Subcutaneous abdominal adipose tissue (tissue), 5 donors: Measurements from ENCODE around the gene HECTD4.
"Not testable (repeated sequence)": the region's sequence is repeated elsewhere in the genome, so short reads cannot be mapped to it uniquely, and the experiment has no call there.

Experiments used
- H3K27ac ChIP-seq: one replicate; pipeline ENCODE4 v1.7.0; 2013; ENCODE audit warnings: low read depth, mild to moderate bottlenecking, inconsistent platforms, low read length, moderate library complexity
- H3K27me3 ChIP-seq, 5 donors: one replicate each; pipeline ENCODE4 v1.7.0; 2013; ENCODE audit warnings: low read length in 5 of 5, inconsistent platforms in 1 of 5; ENCODE audit not compliant: control insufficient read depth in 5 of 5, insufficient read depth in 4 of 5
- H3K36me3 ChIP-seq, 5 donors: one replicate each; pipeline ENCODE4 v1.7.0; 2013; ENCODE audit warnings: low read length in 5 of 5; ENCODE audit not compliant: control insufficient read depth in 5 of 5, insufficient read depth in 5 of 5
- H3K4me1 ChIP-seq, 5 donors: one replicate each; pipeline ENCODE4 v1.7.0; 2013; ENCODE audit warnings: low read length in 5 of 5, mild to moderate bottlenecking in 3 of 5, moderate library complexity in 1 of 5; ENCODE audit not compliant: control insufficient read depth in 5 of 5, insufficient read depth in 5 of 5
- H3K4me3 ChIP-seq, 5 donors: one replicate each; pipeline ENCODE4 v1.7.0; 2013; ENCODE audit warnings: low read length in 5 of 5, low read depth in 1 of 5
- H3K9ac ChIP-seq, 5 donors: one replicate each; pipeline ENCODE4 v1.7.0; 2013; ENCODE audit warnings: low read length in 5 of 5, mild to moderate bottlenecking in 4 of 5, moderate library complexity in 3 of 5
- H3K9me3 ChIP-seq, 5 donors: one replicate each; pipeline ENCODE4 v1.7.0; 2013; ENCODE audit warnings: low read length in 5 of 5; ENCODE audit not compliant: control insufficient read depth in 5 of 5
- donor health status: healthy.
- donor health status: healthy.
- donor health status: healthy.
- donor health status: healthy.
- donor health status: healthy.

The HECTD4 gene

GRCh38 chr12:112256780-112257179 is 125.5 kb downstream of the HECTD4 start:
- no peak overlapping the region for H3K4me3 ChIP-seq
- no peak overlapping the region for H3K9ac ChIP-seq

GRCh38 chr12:112252184-112252583 is 130.0 kb downstream of the HECTD4 start:
- Histone ChIP-seq H3K4me3 (no peak overlapping the region), H3K27me3 (no peaks in the 10 kb centered on the region), H3K9ac (no peak overlapping the region), H3K4me1 (no peaks in the 10 kb centered on the region), H3K9me3 (no peaks in the 10 kb centered on the region), H3K36me3 (peaks cover 60 to 88% (median 66%) of the 10 kb centered on the region in 5 donors), H3K27ac (no peak overlapping the region)

More at GRCh38 chr12:112256780-112257179, 125.5 kb downstream of the HECTD4 start:
- H3K27ac ChIP-seq: no peak overlapping the region
- H3K4me1 ChIP-seq: no peaks in the 10 kb centered on the region
- H3K27me3 ChIP-seq: no peaks in the 10 kb centered on the region
- no peaks in the 10 kb centered on the region for H3K9me3 ChIP-seq
- peaks cover 53 to 85% (median 65%) of the 10 kb centered on the region in 5 donors for H3K36me3 ChIP-seq

- H3K9me3 ChIP-seq, H3K4me3 ChIP-seq, H3K9ac ChIP-seq, H3K27ac ChIP-seq, H3K27me3 ChIP-seq, H3K4me1 ChIP-seq: not testable (repeated sequence)
- peaks cover 18 to 82% (median 52%) of the 10 kb centered on the region in 5 donors for H3K36me3 ChIP-seq
Observed at GRCh38 chr12:112244902-112245301, 137.3 kb downstream of the HECTD4 start.

DNA sequence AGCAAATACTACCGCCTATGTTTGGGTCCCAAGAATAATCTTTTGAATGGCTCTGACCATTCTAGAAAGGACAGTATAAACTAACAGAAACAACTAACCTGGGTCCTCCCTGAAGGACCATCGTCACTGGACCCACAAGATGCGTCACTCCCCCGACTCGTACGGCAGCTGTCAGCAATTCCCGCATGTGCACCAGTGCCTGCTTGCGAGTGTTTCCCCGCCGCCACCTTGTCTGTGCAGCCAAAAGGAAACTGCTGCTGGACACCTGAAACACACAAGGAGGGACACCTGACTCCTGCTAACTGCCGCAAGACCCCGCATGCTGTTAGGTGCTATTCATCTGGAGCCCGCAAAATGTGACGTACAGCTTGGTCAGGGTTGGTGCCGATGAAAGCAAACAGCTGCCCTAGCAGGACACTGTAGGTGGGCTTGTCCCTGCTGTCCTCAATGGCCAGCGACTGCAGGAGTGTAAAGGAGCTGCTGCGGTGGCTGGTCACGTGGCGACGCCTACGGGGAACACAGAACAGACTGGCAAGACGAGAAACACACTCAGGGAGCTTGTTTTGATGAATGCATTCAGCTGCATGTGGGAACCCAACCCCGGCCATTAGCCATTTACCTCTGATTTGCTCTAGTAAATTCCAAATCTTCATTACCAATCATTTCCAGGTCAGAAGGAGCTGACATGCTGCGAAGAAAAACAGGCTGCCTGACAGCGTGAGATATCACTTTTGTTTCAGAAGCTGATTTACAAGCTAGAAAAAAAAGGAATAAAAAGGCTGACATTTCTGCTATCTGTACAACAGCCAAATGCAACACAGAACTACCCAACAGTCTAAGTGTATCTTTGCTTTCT is 138.7 kb downstream of the HECTD4 start:
- H3K9ac ChIP-seq: no peak overlapping the region
- H3K27ac ChIP-seq: no peak overlapping the region
- peaks cover 23 to 86% (median 63%) of the 10 kb centered on the region in 5 donors for H3K36me3 ChIP-seq
- no peak overlapping the region for H3K4me3 ChIP-seq
- no peaks in the 10 kb centered on the region for H3K27me3 ChIP-seq
- no peaks in the 10 kb centered on the region for H3K9me3 ChIP-seq
- H3K4me1 ChIP-seq: no peaks in the 10 kb centered on the region

- Histone ChIP-seq H3K27me3 (no peaks in the 10 kb centered on the region), H3K36me3 (peaks cover 16 to 84% (median 70%) of the 10 kb centered on the region in 5 donors), H3K9me3 (no peaks in the 10 kb centered on the region)
Observed at GRCh38 chr12:112241176-112241575, 141.1 kb downstream of the HECTD4 start.

GRCh38 chr12:112239881-112240280 is 142.3 kb downstream of the HECTD4 start:
- Histone ChIP-seq H3K4me3 (no peak overlapping the region), H3K9ac (no peak overlapping the region)

More at GRCh38 chr12:112241176-112241575, 141.1 kb downstream of the HECTD4 start:
- Histone ChIP-seq H3K9ac (peak overlapping the region in 1 of 5 donors; percentile 7), H3K4me1 (no peaks in the 10 kb centered on the region), H3K4me3 (no peak overlapping the region), H3K27ac (no peak overlapping the region)

GRCh38 chr12:112239020-112239419 is 143.2 kb downstream of the HECTD4 start:
- Histone ChIP-seq H3K36me3 (peaks cover 30 to 88% (median 80%) of the 10 kb centered on the region in 5 donors), H3K9me3 (no peaks in the 10 kb centered on the region), H3K4me3 (no peak overlapping the region), H3K27ac (no peak overlapping the region), H3K27me3 (no peaks in the 10 kb centered on the region), H3K9ac (no peak overlapping the region), H3K4me1 (no peaks in the 10 kb centered on the region)

More at GRCh38 chr12:112239881-112240280, 142.3 kb downstream of the HECTD4 start:
- peaks cover 22 to 87% (median 72%) of the 10 kb centered on the region in 5 donors for H3K36me3 ChIP-seq
- H3K27me3 ChIP-seq: no peaks in the 10 kb centered on the region
- no peaks in the 10 kb centered on the region for H3K4me1 ChIP-seq
- no peak overlapping the region for H3K27ac ChIP-seq
- no peaks in the 10 kb centered on the region for H3K9me3 ChIP-seq

GRCh38 chr12:112238441-112238840 is 143.8 kb downstream of the HECTD4 start:
- H3K27me3 ChIP-seq: no peaks in the 10 kb centered on the region
- no peak overlapping the region for H3K4me3 ChIP-seq
- no peak overlapping the region for H3K27ac ChIP-seq
- H3K9ac ChIP-seq: no peak overlapping the region
- no peaks in the 10 kb centered on the region for H3K4me1 ChIP-seq
- peaks cover 30 to 85% (median 78%) of the 10 kb centered on the region in 5 donors for H3K36me3 ChIP-seq
- no peaks in the 10 kb centered on the region for H3K9me3 ChIP-seq

- Histone ChIP-seq H3K9me3 (no peaks in the 10 kb centered on the region), H3K9ac (no peak overlapping the region), H3K27ac (no peak overlapping the region), H3K4me3 (no peak overlapping the region), H3K4me1 (no peaks in the 10 kb centered on the region), H3K36me3 (peaks cover 28 to 83% (median 76%) of the 10 kb centered on the region in 5 donors), H3K27me3 (no peaks in the 10 kb centered on the region)
Observed at GRCh38 chr12:112236786-112237185, 145.4 kb downstream of the HECTD4 start.

DNA sequence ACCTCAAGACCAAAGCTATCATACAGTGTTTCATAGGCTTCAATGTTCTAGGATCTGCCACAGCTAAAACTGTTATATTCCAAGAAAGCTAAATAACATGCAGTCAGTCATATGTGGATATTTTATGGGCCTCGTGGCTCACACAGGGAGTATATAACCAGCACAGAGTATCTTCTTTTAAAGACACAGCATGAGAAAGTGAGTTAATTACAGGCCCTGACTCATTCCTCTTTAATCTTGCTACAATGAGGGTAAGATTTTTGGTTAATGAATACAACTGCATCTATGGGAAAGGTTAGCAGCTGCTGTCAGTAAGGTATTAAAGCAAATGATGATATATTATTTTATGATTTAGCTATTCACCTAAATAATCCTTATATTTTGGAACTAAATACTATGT is 145.8 kb downstream of the HECTD4 start:
- Histone ChIP-seq H3K9me3 (no peaks in the 10 kb centered on the region), H3K27me3 (no peaks in the 10 kb centered on the region), H3K9ac (no peak overlapping the region), H3K4me1 (no peaks in the 10 kb centered on the region), H3K27ac (no peak overlapping the region), H3K4me3 (no peak overlapping the region), H3K36me3 (peaks cover 30 to 83% (median 77%) of the 10 kb centered on the region in 5 donors)
